ENCODE results near the gene SVIL.

- TF ChIP-seq POLR2A (IDR thresholded peaks at IDR 0.05) (no peak), CTCF (IDR thresholded peaks at IDR 0.05) (no peak)
These were observed 101.7 kb downstream of the SVIL start for GRCh38 chr10:29533046-29533445.

Measured in heart left ventricle (tissue), 13 donors.